HG03378 (cell line): Measurements from ENCODE around the gene CUEDC1.
A peak's percentile ranks its signal among the peaks of the same experiment; 100 is the strongest.
"Not testable (repeated sequence)": the region's sequence is repeated elsewhere in the genome, so short reads cannot be mapped to it uniquely, and the experiment has no call there.

Experiments
- ATAC-seq: cut with Tn5 transposase; IDR thresholded peaks from one replicate; pipeline ENCODE4 v1.9.1; 2021; ENCODE audit warnings: mild to moderate bottlenecking, moderate library complexity; ENCODE audit not compliant: unreplicated experiment

CUEDC1 gene

GRCh38 chr17:57958391-57958790, 3.2 kb upstream of the CUEDC1 start:
- not testable (repeated sequence) for ATAC-seq

GRCh38 chr17:57957886-57958285, 2.7 kb upstream of the CUEDC1 start:
- ATAC-seq, result no peak

- no peak for ATAC-seq
These were observed 2.1 kb upstream of the CUEDC1 start for GRCh38 chr17:57957120-57957850.

- peak; percentile 64 for ATAC-seq
These were observed 1.3 kb upstream of the CUEDC1 start for GRCh38 chr17:57956291-57957119.

- no peak for ATAC-seq
These were observed 622 bp downstream of the CUEDC1 start for GRCh38 chr17:57954397-57955182.

GRCh38 chr17:57953705-57954396, 1.4 kb downstream of the CUEDC1 start:
- ATAC-seq, result no peak

GRCh38 chr17:57953219-57953618, 2.0 kb downstream of the CUEDC1 start:
- ATAC-seq, result no peak

GRCh38 chr17:57949649-57950048, 5.6 kb downstream of the CUEDC1 start:
- no peak for ATAC-seq

GRCh38 chr17:57948555-57949420, 6.4 kb downstream of the CUEDC1 start:
- ATAC-seq, result no peak

- ATAC-seq, result no peak
These were observed 7.0 kb downstream of the CUEDC1 start for GRCh38 chr17:57948169-57948554.

- ATAC-seq, result no peak
These were observed 7.8 kb downstream of the CUEDC1 start for GRCh38 chr17:57947369-57947768.

GRCh38 chr17:57946798-57947358, 8.3 kb downstream of the CUEDC1 start:
- ATAC-seq, result peak; percentile 86

GRCh38 chr17:57945996-57946797, 9.0 kb downstream of the CUEDC1 start:
- ATAC-seq, result no peak

GRCh38 chr17:57944908-57945307, 10.3 kb downstream of the CUEDC1 start:
- no peak for ATAC-seq

- ATAC-seq, result no peak
These were observed 11.6 kb downstream of the CUEDC1 start for GRCh38 chr17:57943645-57944044.

- ATAC-seq, result no peak
These were observed 12.1 kb downstream of the CUEDC1 start for GRCh38 chr17:57943140-57943539.

GRCh38 chr17:57941384-57942370, 13.5 kb downstream of the CUEDC1 start:
- no peak for ATAC-seq
